HEK293 (cell line): ENCODE results near the gene GSAP.
"Not testable (repeated sequence)": the region's sequence is repeated elsewhere in the genome, so short reads cannot be mapped to it uniquely, and the experiment has no call there.

Experiments used
- CTCF ChIA-PET: fragments of 350-600 bp; formaldehyde crosslinking; extraction: SDS; loops from one replicate; lab custom pipeline; 2021; ENCODE audit warnings: antibody characterized with exemption; lab: Yijun Ruan, JAX
- POLR2A ChIA-PET: fragments of 300-600 bp; formaldehyde crosslinking; extraction: SDS; loops from one replicate; lab custom pipeline; 2020; ENCODE audit warnings: antibody characterized with exemption, inconsistent platforms; lab: Yijun Ruan, JAX
- H3K27ac ChIP-seq: fragments of 200-500 bp; sonication (Bioruptor generic); 2 replicates; pipeline ENCODE4 v1.5.1; 2014; ENCODE audit warnings: low read depth, low read length, control low read depth, inconsistent platforms; ENCODE audit errors: extremely low read depth
- H3K36me3 ChIP-seq, 2 experiments: fragments of 200-500 bp in 1 of 2; sonication (Bioruptor generic) in 1 of 2; 1 replicate in 1 of 2; 2 replicates in 1 of 2; pipeline ENCODE4 v1.5.1; 2014 to 2017; ENCODE audit warnings: inconsistent platforms in 2 of 2, low read length in 2 of 2; ENCODE audit not compliant: control insufficient read depth in 2 of 2, insufficient read depth in 1 of 2
- H3K4me1 ChIP-seq: fragments of 200-500 bp; sonication (Bioruptor generic); 2 replicates; pipeline ENCODE4 v1.5.1; 2014; ENCODE audit warnings: mild to moderate bottlenecking, low read length, inconsistent platforms; ENCODE audit not compliant: control insufficient read depth, insufficient read depth
- H3K4me3 ChIP-seq: 2 replicates; pipeline ENCODE4 v1.5.1; 2011; ENCODE audit warnings: low read depth, mild to moderate bottlenecking, control low read depth, low read length, moderate library complexity
- H3K9me3 ChIP-seq: fragments of 200-500 bp; sonication (Bioruptor generic); 2 replicates; pipeline ENCODE4 v1.5.1; 2014; ENCODE audit warnings: low read depth, low read length, inconsistent platforms; ENCODE audit not compliant: control insufficient read depth, insufficient read depth
- BCL11A ChIP-seq: fragments of 450-650 bp; formaldehyde crosslinking; IDR thresholded peaks from 2 replicates; pipeline ENCODE4 v1.5.1; 2016; ENCODE audit warnings: low read depth, missing biosample characterization, missing genetic modification characterization
- HOXC10 ChIP-seq: sonication (generic); formaldehyde crosslinking; IDR thresholded peaks from 2 replicates; pipeline ENCODE4 v1.8.1; 2023; ENCODE audit warnings: mild to moderate bottlenecking, missing genetic modification reagents
- KLF10 ChIP-seq: fragments of 450-650 bp; IDR thresholded peaks from 2 replicates; pipeline ENCODE4 v1.5.1; 2018; ENCODE audit warnings: missing biosample characterization, mild to moderate bottlenecking, missing genetic modification characterization
- KLF16 ChIP-seq: fragments of 450-650 bp; formaldehyde crosslinking; IDR thresholded peaks from 2 replicates; pipeline ENCODE4 v1.5.1; 2017; ENCODE audit warnings: missing biosample characterization, missing genetic modification characterization
- ZEB2 ChIP-seq: fragments of 450-650 bp; formaldehyde crosslinking; IDR thresholded peaks from 2 replicates; pipeline ENCODE4 v1.5.1; 2016; ENCODE audit warnings: missing biosample characterization, missing genetic modification characterization
- ZFP41 ChIP-seq: fragments of 450-650 bp; formaldehyde crosslinking; IDR thresholded peaks from 2 replicates; pipeline ENCODE4 v1.5.1; 2016; ENCODE audit warnings: missing biosample characterization, missing genetic modification characterization, borderline replicate concordance
- ZNF121 ChIP-seq: fragments of 450-650 bp; formaldehyde crosslinking; IDR thresholded peaks from 2 replicates; pipeline ENCODE4 v1.5.1; 2016; ENCODE audit warnings: missing biosample characterization, missing genetic modification characterization
- ZNF132 ChIP-seq: fragments of 450-650 bp; formaldehyde crosslinking; IDR thresholded peaks from 2 replicates; pipeline ENCODE4 v1.5.1; 2017; ENCODE audit warnings: missing biosample characterization, missing genetic modification characterization, borderline replicate concordance
- ZNF148 ChIP-seq: fragments of 450-650 bp; formaldehyde crosslinking; IDR thresholded peaks from 2 replicates; pipeline ENCODE4 v1.5.0; 2017; ENCODE audit warnings: missing biosample characterization, missing genetic modification characterization, borderline replicate concordance
- ZNF26 ChIP-seq: fragments of 450-650 bp; formaldehyde crosslinking; IDR thresholded peaks from 2 replicates; pipeline ENCODE4 v1.5.1; 2016; ENCODE audit warnings: missing biosample characterization, missing genetic modification characterization
- ZNF266 ChIP-seq: fragments of 450-650 bp; formaldehyde crosslinking; IDR thresholded peaks from 2 replicates; pipeline ENCODE4 v1.5.1; 2016; ENCODE audit warnings: missing biosample characterization, missing genetic modification characterization, low read depth
- ZNF549 ChIP-seq: fragments of 450-650 bp; IDR thresholded peaks from 2 replicates; pipeline ENCODE4 v1.5.1; 2018; ENCODE audit warnings: missing biosample characterization, missing genetic modification characterization, mild to moderate bottlenecking, inconsistent platforms, moderate library complexity

Gene GSAP

GRCh38 chr7:77348371-77348813, 67.8 kb downstream of the GSAP start (continued):
- no peak for TF ChIP-seq ZNF549 (tag by site-specific recombination)
- TF ChIP-seq, all 188 proteins: peak for 6

GRCh38 chr7:77346441-77346840, 69.7 kb downstream of the GSAP start:
- TF ChIP-seq ZFP41 (no peak), ZNF121 (tag by site-specific recombination) (0 out of 2 replicates have a peak, but pooled peaks have one; percentile 33)
- Histone ChIP-seq H3K4me1 (peaks cover 2% of the 10 kb centered on the region; the same call in 1 of the 2 replicates), H3K27ac (no peak overlapping the region), H3K9me3 (no peaks in the 10 kb centered on the region), H3K36me3 (no peaks in the 10 kb centered on the region), H3K4me3 (no peak overlapping the region)
- CTCF ChIA-PET = interaction anchor here (0.6 kb wide), 1 partner anchor 270 kb away, joined by 3 read pairs; no protein-coding TSS in a partner anchor
- POLR2A ChIA-PET = no interaction called here

- H3K9me3 ChIP-seq, CTCF ChIA-PET, H3K4me3 ChIP-seq, H3K36me3 ChIP-seq, POLR2A ChIA-PET, H3K27ac ChIP-seq, H3K4me1 ChIP-seq: not testable (repeated sequence)
These were observed 70.7 kb downstream of the GSAP start for GRCh38 chr7:77345426-77345825.

GRCh38 chr7:77339726-77340125, 76.4 kb downstream of the GSAP start:
- no peak overlapping the region for H3K4me3 ChIP-seq
- TF ChIP-seq ZNF26 (tag by site-specific recombination) (no peak), ZNF132 (tag by site-specific recombination) (no peak), BCL11A (tag by site-specific recombination) (no peak), ZNF148 (tag by site-specific recombination) (no peak), KLF16 (tag by site-specific recombination) (no peak), ZEB2 (tag by site-specific recombination) (no peak), HOXC10 (CRISPR knock-in tag) (no peak), ZNF266 (tag by site-specific recombination) (no peak), KLF10 (tag by site-specific recombination) (no peak)
- TF ChIP-seq, all 188 proteins: peak for 0
- Histone ChIP-seq H3K9me3 (no peaks in the 10 kb centered on the region), H3K36me3 (no peaks in the 10 kb centered on the region), H3K4me1 (no peaks in the 10 kb centered on the region), H3K27ac (no peak overlapping the region)
- POLR2A ChIA-PET = no interaction called here
- CTCF ChIA-PET = interaction anchor here (0.7 kb wide), 1 partner anchor 768 kb away, joined by 3 read pairs; no protein-coding TSS in a partner anchor
